HepG2 (cell line): Measurements from ENCODE around the gene SGTB. TPM values are rescaled to one million over a fixed set of nuclear protein-coding genes. Genes with fewer than 3 reads are reported as not detected.

Experiments
- ATAC-seq: fragments of 200-7000 bp; cut with Tn5 transposase; 3 replicates; pipeline ENCODE4 v1.9.1; 2020; ENCODE audit warnings: mild to moderate bottlenecking, moderate library complexity
- BruUV-seq: library from RNA; stranded (reverse); fragments of 400-500 nt; replicated peaks from 2 replicates; lab custom pipeline; 2021; lab: Mats Ljungman, UMichigan
- CTCF ChIA-PET: fragments of 300-600 bp; formaldehyde crosslinking; extraction: SDS; loops from one replicate; lab custom pipeline; 2021; ENCODE audit warnings: low total read pairs, inconsistent platforms, low intra/inter-chr PET ratio; lab: Yijun Ruan, JAX
- POLR2A ChIA-PET: fragments of 350-600 bp; sonication (Branson Sonifier 250); formaldehyde crosslinking; loops from one replicate; lab custom pipeline; 2020; ENCODE audit warnings: antibody characterized with exemption, inconsistent platforms; lab: Yijun Ruan, JAX
- DNase-seq: peaks from one replicate; pipeline ENCODE4 v3.0.0-alpha.2; 2015; ENCODE audit warnings: low spot score
- FAIRE-seq: peaks from 3 replicates; lab custom pipeline; 2011; peaks lifted over from hg19 to GRCh38; lab: Jason Lieb, UNC
- H2AFZ ChIP-seq: one replicate; pipeline ENCODE4 v1.6.1; 2011; ENCODE audit warnings: low read length, inconsistent platforms
- H3K27ac ChIP-seq: fragments of 300-600 bp; 3 replicates; pipeline ENCODE4 v1.8.0; 2011; ENCODE audit warnings: mixed run types, mild to moderate bottlenecking, mixed read lengths, low read length, inconsistent platforms; ENCODE audit not compliant: insufficient read depth; ENCODE audit errors: extremely low read length
- H3K27me3 ChIP-seq, 2 experiments: fragments of 200-600 bp in 1 of 2; 2 replicates in 1 of 2; 3 replicates in 1 of 2; pipeline versions ENCODE4 v1.6.0 to v1.8.0; 2011; ENCODE audit warnings: low read length in 2 of 2, mild to moderate bottlenecking in 2 of 2, moderate library complexity in 2 of 2, inconsistent platforms in 1 of 2; ENCODE audit not compliant: insufficient read depth in 2 of 2, control insufficient read depth in 1 of 2
- H3K36me3 ChIP-seq, 2 experiments: fragments of 200-600 bp in 1 of 2; replicated peaks in 1 of 2; 2 replicates in 1 of 2; 3 replicates in 1 of 2; pipeline versions ENCODE4 v1.5.1 to v1.8.0; 2011; ENCODE audit warnings: low read length in 2 of 2, inconsistent platforms in 1 of 2; ENCODE audit not compliant: insufficient read depth in 2 of 2, control insufficient read depth in 1 of 2
- H3K4me1 ChIP-seq: 2 replicates; pipeline ENCODE4 v1.5.1; 2012; ENCODE audit warnings: low read length, inconsistent platforms; ENCODE audit not compliant: insufficient read depth
- H3K4me2 ChIP-seq: 2 replicates; pipeline ENCODE4 v1.6.0; 2011; ENCODE audit warnings: low read depth, low read length, inconsistent platforms
- H3K4me3 ChIP-seq, 3 experiments: fragments of 200-600 bp in 1 of 3; sonication (generic), shearing (Covaris generic) in 1 of 3; replicated peaks in 1 of 3; 2 replicates each; pipeline ENCODE4 v1.5.1; 2011 to 2016; ENCODE audit warnings: low read length in 3 of 3, inconsistent platforms in 2 of 3, low read depth in 2 of 3, mild to moderate bottlenecking in 2 of 3, control low read depth in 1 of 3, mixed read lengths in 1 of 3; ENCODE audit not compliant: insufficient read depth in 1 of 3
- H3K79me2 ChIP-seq: one replicate; pipeline ENCODE4 v1.6.1; 2011; ENCODE audit warnings: low read length, inconsistent platforms; ENCODE audit not compliant: insufficient read depth
- H3K9ac ChIP-seq: 2 replicates; pipeline ENCODE4 v1.6.0; 2011; ENCODE audit warnings: mild to moderate bottlenecking, low read depth, low read length, inconsistent platforms; ENCODE audit not compliant: insufficient read depth
- H3K9me3 ChIP-seq: 2 replicates; pipeline ENCODE4 v1.5.1; 2012; ENCODE audit warnings: mild to moderate bottlenecking, low read length
- H4K20me1 ChIP-seq: 2 replicates; pipeline ENCODE4 v1.6.0; 2011; ENCODE audit warnings: inconsistent platforms, mild to moderate bottlenecking, low read length, moderate library complexity; ENCODE audit not compliant: insufficient read depth
- ATAD3A ChIP-seq: sonication (generic); formaldehyde crosslinking; IDR thresholded peaks from 2 replicates; pipeline ENCODE4 v1.4.0; 2020; ENCODE audit warnings: missing genetic modification reagents
- BORCS8-MEF2B ChIP-seq: sonication (generic); formaldehyde crosslinking; IDR thresholded peaks from 2 replicates; pipeline ENCODE4 v1.8.0; 2022; ENCODE audit warnings: mild to moderate bottlenecking, missing genetic modification reagents
- DR1 ChIP-seq: sonication (generic); formaldehyde crosslinking; IDR thresholded peaks from 2 replicates; pipeline ENCODE4 v1.8.0; 2021; ENCODE audit warnings: mild to moderate bottlenecking, missing genetic modification reagents, inconsistent platforms
- HNF4A ChIP-seq: sonication (generic); formaldehyde crosslinking; IDR thresholded peaks from 2 replicates; pipeline ENCODE4 v1.4.0; 2020; ENCODE audit warnings: missing genetic modification reagents
- RARA ChIP-seq: IDR thresholded peaks from 2 replicates; pipeline ENCODE4 v1.6.1; 2016; ENCODE audit warnings: missing genetic modification reagents, missing compliant biosample characterization
- TCF7L2 ChIP-seq: IDR thresholded peaks from 2 replicates; pipeline ENCODE4 v1.6.1; 2011; ENCODE audit warnings: mild to moderate bottlenecking, low read depth, low read length, moderate library complexity
- XBP1 ChIP-seq: sonication (generic); formaldehyde crosslinking; IDR thresholded peaks from 2 replicates; pipeline ENCODE4 v1.5.0; 2020; ENCODE audit warnings: missing genetic modification reagents
- ZBTB3 ChIP-seq: sonication (generic); formaldehyde crosslinking; IDR thresholded peaks from 2 replicates; pipeline ENCODE4 v1.4.0; 2020; ENCODE audit warnings: low read depth, mild to moderate bottlenecking, moderate library complexity, missing genetic modification reagents, borderline replicate concordance
- ZNF30 ChIP-seq: sonication (generic); formaldehyde crosslinking; IDR thresholded peaks from 2 replicates; pipeline ENCODE4 v1.5.0; 2020; ENCODE audit warnings: mild to moderate bottlenecking, missing genetic modification reagents
- ZNF335 ChIP-seq: sonication (generic); formaldehyde crosslinking; IDR thresholded peaks from 2 replicates; pipeline ENCODE4 v1.4.0; 2020; ENCODE audit warnings: missing genetic modification reagents
- ZNF512 ChIP-seq: sonication (generic); formaldehyde crosslinking; IDR thresholded peaks from 2 replicates; pipeline ENCODE4 v1.4.0; 2020; ENCODE audit warnings: mild to moderate bottlenecking, missing genetic modification reagents
- ZNF547 ChIP-seq: sonication (generic); formaldehyde crosslinking; IDR thresholded peaks from 2 replicates; pipeline ENCODE4 v1.5.1; 2020; ENCODE audit warnings: mild to moderate bottlenecking, missing genetic modification reagents
- WGBS: methylation state at CpG from one replicate; pipeline ENCODE4 v1.1.6; 2017; ENCODE audit warnings: low lambda C conversion rate; 5-methylcytosine and 5-hydroxymethylcytosine counted together
- in situ Hi-C: cut with HindIII; loops from 2 replicates; pipeline ENCODE4 v1.10.0; 2017; ENCODE audit warnings: low pct_unique_long_range_greater_than_20kb; ENCODE audit not compliant: extremely low pct_ligation_motif_present
- intact Hi-C: fragments of 100-400 bp; cut with micrococcal nuclease; formaldehyde crosslinking; loops from one replicate; pipeline ENCODE4 v1.10.0; 2022; ENCODE audit not compliant: unreplicated experiment
- polyA plus RNA-seq, 8 experiments: library from polyadenylated mRNA; depleted of rRNA in 3 of 8; stranded (reverse) in 7 of 8; unstranded in 1 of 8; fragments of >200 nt; fragmentation: Illumina TruSeq in 4 of 8; extraction: Trizol in 4 of 8; gene quantifications; 2 replicates each; pipeline versions ENCODE4 v1.2.1 to v1.2.3, GENCODE V29; 2011 to 2016; ENCODE audit warnings: low read depth in 4 of 8, missing spikeins in 1 of 8, mixed read lengths in 1 of 8; ENCODE audit not compliant: insufficient read depth in 1 of 8
- total RNA-seq, 5 experiments: library from RNA; depleted of rRNA; stranded (reverse); fragments of >200 nt; fragmentation: Illumina TruSeq; extraction: Trizol; gene quantifications; 2 replicates each; pipeline ENCODE4 v1.2.3, GENCODE V29; 2016; ENCODE audit warnings: low read depth in 1 of 5
- TF ChIP-seq, protein P1 (sequence below): conservative IDR thresholded peaks from 2 replicates; pipeline ENCODE4 v1.6.1; 2018; ENCODE audit warnings: missing genetic modification reagents
- TF ChIP-seq, protein P2 (sequence below): sonication (generic); formaldehyde crosslinking; IDR thresholded peaks from 2 replicates; pipeline ENCODE4 v1.8.0; 2022; ENCODE audit warnings: missing genetic modification reagents, mild to moderate bottlenecking, inconsistent platforms, borderline replicate concordance
- TF ChIP-seq, protein P3 (sequence below): sonication (generic); formaldehyde crosslinking; IDR thresholded peaks from 2 replicates; pipeline ENCODE4 v1.9.0; 2021; ENCODE audit warnings: missing genetic modification reagents, borderline replicate concordance

SGTB gene
- total and polyA plus RNA-seq, 2 of the 13 experiments (the other 11 are each of a cell fraction or from before 2014, with no cell fraction given) = 5.2 to 11.2 TPM

DNA sequence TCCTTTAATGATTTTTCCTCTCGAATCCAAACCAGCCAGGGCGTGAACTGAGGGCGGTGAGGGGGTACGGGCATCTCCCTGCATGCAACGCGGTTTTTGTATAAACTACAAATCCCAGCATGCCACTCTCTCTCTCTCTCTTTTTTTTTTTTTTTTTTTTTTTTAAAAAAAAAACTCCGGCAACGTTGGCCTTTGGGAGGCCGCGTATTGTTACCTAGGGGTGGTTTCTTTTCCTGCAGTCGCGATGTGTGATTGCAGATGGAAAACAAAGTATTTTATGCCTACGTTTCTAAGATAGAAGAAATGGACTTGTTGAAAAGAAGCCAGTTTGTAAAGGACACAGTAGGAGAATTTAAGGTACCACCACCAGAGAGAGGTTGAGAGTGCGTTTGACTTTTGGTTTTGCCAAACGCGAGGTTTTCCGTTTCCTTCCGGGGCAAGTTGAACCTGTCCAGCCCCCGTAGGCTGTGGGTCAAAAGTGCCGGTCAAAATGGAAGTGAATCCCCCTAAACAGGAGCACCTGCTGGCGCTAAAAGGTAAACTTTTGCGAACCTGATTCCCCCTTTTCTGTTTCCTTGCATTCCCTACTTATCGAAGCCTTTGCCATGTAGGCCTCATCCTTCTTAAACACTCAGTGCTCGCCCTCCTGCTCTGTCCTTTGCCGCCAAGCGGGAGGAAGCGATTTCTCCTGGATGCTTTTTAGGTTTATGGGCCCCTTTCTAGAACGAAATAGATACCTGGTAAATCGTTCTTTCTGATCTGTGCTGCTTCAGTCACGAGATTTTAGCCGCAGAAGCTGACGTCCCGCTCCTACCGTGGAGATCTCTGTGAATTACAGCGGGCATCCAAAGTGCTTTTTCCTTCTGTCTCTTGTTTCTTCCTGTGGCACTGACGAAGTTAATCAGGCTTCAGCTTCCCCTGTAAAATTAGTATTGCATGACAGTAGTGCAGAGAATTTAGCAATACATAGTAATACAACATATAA, 97.0 kb downstream of the SGTB start, which contains the start of the genes SHLD3 and TRAPPC13:
Gene SHLD3 (plus strand): TSS at position 457 of the 985 bp plus-strand sequence. CDS start 4,561 bp downstream, outside the sequence.
Gene TRAPPC13 (plus strand): TSS at position 457 of the 985 bp plus-strand sequence. CDS start 34 bp downstream, at position 491.
- Histone ChIP-seq H4K20me1 (no peaks in the 10 kb centered on the region), H3K9ac (peak within 1 kb of the TSS; percentile 93), H3K4me2 (peak within 1 kb of the TSS; percentile 83), H3K36me3 (peaks cover 2 to 8% of the 10 kb centered on the region in 2 experiments; a peak in 3 of 5 replicates), H3K79me2 (peaks cover 51% of the 10 kb centered on the region), H2AFZ (peak within 1 kb of the TSS; percentile 95), H3K9me3 (no peaks in the 10 kb centered on the region), H3K27me3 (peaks cover 0 to 4% of the 10 kb centered on the region in 2 experiments; a peak in 2 of 5 replicates), H3K27ac (peak within 1 kb of the TSS; percentile 95), H3K4me1 (peaks cover 28% of the 10 kb centered on the region), H3K4me3 (peak within 1 kb of the TSS; percentile 90 to 98 (median 95))
- FAIRE-seq (peak; percentile 50), ATAC-seq (peak; percentile 84), DNase-seq (peak; percentile 88)
- POLR2A ChIA-PET = interaction anchor here (1.3 to 1.8 kb wide), 3 partner anchors 35 to 62 kb away, joined by 3 to 11 read pairs (median 5); partner anchors contain the start of genes CENPK and PPWD1
- CTCF ChIA-PET = no interaction called here
- in situ Hi-C loops = no loop called here
- TSS peak; percentile 81 for BruUV-seq
- under 1% methylated on average over 36 of the region's 36 CpGs for WGBS
- intact Hi-C loops = loop anchor here (5.0 to 10.0 kb wide), 2 partner anchors 63 to 300 kb away; partner anchors contain the start of genes CENPK, ERBIN and PPWD1
- TF ChIP-seq, protein P1, sequence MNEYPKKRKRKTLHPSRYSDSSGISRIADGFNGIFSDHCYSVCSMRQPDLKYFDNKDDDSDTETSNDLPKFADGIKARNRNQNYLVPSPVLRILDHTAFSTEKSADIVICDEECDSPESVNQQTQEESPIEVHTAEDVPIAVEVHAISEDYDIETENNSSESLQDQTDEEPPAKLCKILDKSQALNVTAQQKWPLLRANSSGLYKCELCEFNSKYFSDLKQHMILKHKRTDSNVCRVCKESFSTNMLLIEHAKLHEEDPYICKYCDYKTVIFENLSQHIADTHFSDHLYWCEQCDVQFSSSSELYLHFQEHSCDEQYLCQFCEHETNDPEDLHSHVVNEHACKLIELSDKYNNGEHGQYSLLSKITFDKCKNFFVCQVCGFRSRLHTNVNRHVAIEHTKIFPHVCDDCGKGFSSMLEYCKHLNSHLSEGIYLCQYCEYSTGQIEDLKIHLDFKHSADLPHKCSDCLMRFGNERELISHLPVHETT (CRISPR knock-in tag) = no peak; the same call in 1 of the 2 replicates
- no peak for TF ChIP-seq TCF7L2
- TF ChIP-seq DR1 (CRISPR knock-in tag) = peak; percentile 44; the same call in 1 of the 2 replicates
- TF ChIP-seq ZBTB3 (CRISPR knock-in tag) = no peak
- TF ChIP-seq, protein P2, sequence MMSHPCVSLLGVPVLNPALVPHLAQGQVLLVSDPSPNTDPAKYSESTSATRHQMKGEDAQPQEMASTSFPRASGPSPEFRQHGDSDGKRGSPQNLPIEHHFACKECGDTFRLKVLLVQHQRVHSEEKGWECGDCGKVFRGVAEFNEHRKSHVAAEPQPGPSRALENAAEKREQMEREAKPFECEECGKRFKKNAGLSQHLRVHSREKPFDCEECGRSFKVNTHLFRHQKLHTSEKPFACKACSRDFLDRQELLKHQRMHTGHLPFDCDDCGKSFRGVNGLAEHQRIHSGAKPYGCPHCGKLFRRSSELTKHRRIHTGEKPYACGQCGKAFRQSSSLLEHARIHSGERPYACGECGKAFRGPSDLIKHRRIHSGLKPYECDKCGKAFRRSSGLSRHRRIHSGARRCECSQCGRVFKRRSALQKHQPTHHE (CRISPR knock-in tag) = no peak
- no peak for TF ChIP-seq ATAD3A (CRISPR knock-in tag)
- TF ChIP-seq XBP1 = no peak
- peak; percentile 29; the same call in 1 of the 2 replicates for TF ChIP-seq HNF4A (CRISPR knock-in tag)
- TF ChIP-seq RARA (CRISPR knock-in tag) = peak; percentile 38; the same call in 1 of the 2 replicates
- TF ChIP-seq BORCS8-MEF2B (CRISPR knock-in tag) = no peak
- no peak for TF ChIP-seq ZNF512 (CRISPR knock-in tag)
- TF ChIP-seq ZNF547 (CRISPR knock-in tag) = no peak
- TF ChIP-seq, protein P3, sequence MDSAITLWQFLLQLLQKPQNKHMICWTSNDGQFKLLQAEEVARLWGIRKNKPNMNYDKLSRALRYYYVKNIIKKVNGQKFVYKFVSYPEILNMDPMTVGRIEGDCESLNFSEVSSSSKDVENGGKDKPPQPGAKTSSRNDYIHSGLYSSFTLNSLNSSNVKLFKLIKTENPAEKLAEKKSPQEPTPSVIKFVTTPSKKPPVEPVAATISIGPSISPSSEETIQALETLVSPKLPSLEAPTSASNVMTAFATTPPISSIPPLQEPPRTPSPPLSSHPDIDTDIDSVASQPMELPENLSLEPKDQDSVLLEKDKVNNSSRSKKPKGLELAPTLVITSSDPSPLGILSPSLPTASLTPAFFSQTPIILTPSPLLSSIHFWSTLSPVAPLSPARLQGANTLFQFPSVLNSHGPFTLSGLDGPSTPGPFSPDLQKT (CRISPR knock-in tag) = no peak
- no peak for TF ChIP-seq ZNF30 (CRISPR knock-in tag)
- TF ChIP-seq ZNF335 = peak; percentile 17; the same call in 1 of the 2 replicates
